Heart left ventricle (tissue), 13 donors: Measurements from ENCODE around the gene CLEC16A.

ENCODE experiments used
- CTCF ChIP-seq, 12 donors: fragments of 200-600 bp; sonication (generic) in 4 of 12; IDR thresholded peaks; one replicate each; pipeline versions ENCODE4 v1.5.0 to v1.8.0; 2018 to 2022; ENCODE audit warnings: antibody characterized with exemption in 12 of 12, mild to moderate bottlenecking in 5 of 12
- POLR2A ChIP-seq, 2 donors: fragments of 450-650 bp; IDR thresholded peaks; one replicate each; pipeline ENCODE4 v1.6.1; 2017; ENCODE audit warnings: antibody characterized with exemption in 2 of 2, mild to moderate bottlenecking in 2 of 2, moderate library complexity in 2 of 2
- donor health status: ischemic (EF 13 %, LVEDD 7.1; RV severe dilation, severe dysfunction).
- donor health status: DM: no; HTN: yes; CAD: no.
- donor health status: DM: no; HTN: no; CAD: no.
- donor health status: ischemic (EF 25% LVEDD 6.9; RV normal size, moderate dysfunction).
- donor health status: ischemic (EF 25% LVEDD 5.7; RV mildly dilated, moderate dysfunction).
- donor health status: ischemic (EF 35%, LVEDD 5.7; RV mildly dilated, moderate dysfunction).
- donor health status: nonischemic (EF 11% LVEDD 7.7; RV severe dilation, severe dysfunction).
- donor health status: DM: yes; HTN: yes; CAD: no.
- donor health status: PGD.
- donor health status: ischemic (EF 29% LVEDD 5.4; RV normal size, mild dysfunction).
- donor health status: nonischemic (EF 23%, LVEDD 6.1; RV moderate dilation, normal function).

GRCh38 chr16:10896165-10896564, 48.2 kb upstream of the CLEC16A start:
- TF ChIP-seq POLR2A (IDR thresholded peaks at IDR 0.05) (no peak), CTCF (IDR thresholded peaks at IDR 0.05) (no peak)
